Calu3 (cell line): ENCODE results near the gene OPN4. TPM values are rescaled to one million over a fixed set of nuclear protein-coding genes. Genes with fewer than 3 reads are reported as not detected.

Source experiments
- BruUV-seq: library from RNA; stranded (reverse); fragments of 400-500 nt; replicated peaks from 2 replicates; lab custom pipeline; 2021; lab: Mats Ljungman, UMichigan
- CTCF ChIA-PET: fragments of 300-600 bp; sonication (Branson Sonifier 250); formaldehyde crosslinking; loops from one replicate; lab custom pipeline; 2022; ENCODE audit warnings: antibody characterized with exemption; lab: Charles Lee
- DNase-seq: peaks from one replicate; pipeline ENCODE4 v3.0.0; 2022
- H3K27ac Mint-ChIP-seq: one replicate; pipeline ENCODE4 v1.8.0; 2022; ENCODE audit warnings: mixed read lengths; ENCODE audit not compliant: unreplicated experiment
- H3K27me3 Mint-ChIP-seq: one replicate; pipeline ENCODE4 v1.8.0; 2022; ENCODE audit warnings: mixed read lengths; ENCODE audit not compliant: unreplicated experiment
- H3K36me3 Mint-ChIP-seq: one replicate; pipeline ENCODE4 v1.8.0; 2022; ENCODE audit warnings: mild to moderate bottlenecking, moderate library complexity, mixed read lengths; ENCODE audit not compliant: insufficient read depth, unreplicated experiment
- H3K4me1 Mint-ChIP-seq: one replicate; pipeline ENCODE4 v1.8.0; 2022; ENCODE audit warnings: mild to moderate bottlenecking, low read depth, mixed read lengths; ENCODE audit not compliant: unreplicated experiment
- H3K4me3 Mint-ChIP-seq: one replicate; pipeline ENCODE4 v1.8.0; 2022; ENCODE audit warnings: mild to moderate bottlenecking, low read depth, moderate library complexity, mixed read lengths; ENCODE audit not compliant: unreplicated experiment
- H3K9me3 Mint-ChIP-seq: one replicate; pipeline ENCODE4 v1.8.0; 2022; ENCODE audit warnings: low read depth, mixed read lengths; ENCODE audit not compliant: unreplicated experiment
- intact Hi-C: fragments of 100-400 bp; cut with micrococcal nuclease; formaldehyde crosslinking; loops from one replicate; pipeline ENCODE4 v1.10.0; 2022; ENCODE audit not compliant: unreplicated experiment
- total RNA-seq: library from RNA; stranded (reverse); gene quantifications from 2 replicates; pipeline ENCODE4 v1.2.3, GENCODE V29; 2022
- TF ChIP-seq, protein P1 (sequence below): fragments of 200-600 bp; IDR thresholded peaks from one replicate; pipeline ENCODE4 v1.8.0; 2022; ENCODE audit warnings: antibody characterized with exemption; ENCODE audit not compliant: unreplicated experiment

Gene OPN4
- total RNA-seq, 1 experiment from 2014 or later: not detected

DNA sequence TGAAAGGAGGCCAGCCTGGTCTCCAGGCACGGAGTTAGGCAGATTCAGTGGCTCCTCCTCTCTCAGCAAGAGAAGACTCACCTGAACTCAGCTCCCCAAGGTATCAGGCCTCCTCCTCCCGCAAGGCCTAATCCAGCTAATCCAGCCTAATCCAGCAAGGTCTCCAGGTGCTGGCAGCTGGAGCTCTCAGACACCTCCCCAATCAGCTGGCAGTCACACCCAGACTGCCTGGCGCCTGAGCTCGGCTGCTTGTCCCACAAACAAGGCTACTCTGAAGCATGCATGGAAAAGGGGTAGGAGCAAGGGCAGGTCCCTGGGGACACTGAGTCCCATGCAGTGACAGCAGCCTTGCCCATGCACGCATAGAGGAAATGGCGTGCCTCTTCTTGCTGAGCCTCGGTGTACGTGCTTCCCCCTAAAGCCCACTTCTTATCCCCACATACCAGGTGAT is 3.3 kb upstream of the OPN4 start:
- Mint-ChIP-seq H3K27me3 (no peaks in the 10 kb centered on the region), H3K9me3 (no peaks in the 10 kb centered on the region), H3K4me1 (no peaks in the 10 kb centered on the region), H3K4me3 (no peak overlapping the region), H3K27ac (no peak overlapping the region), H3K36me3 (no peaks in the 10 kb centered on the region)
- no TSS peak for BruUV-seq
- no peak for DNase-seq
- TF ChIP-seq, protein P1, sequence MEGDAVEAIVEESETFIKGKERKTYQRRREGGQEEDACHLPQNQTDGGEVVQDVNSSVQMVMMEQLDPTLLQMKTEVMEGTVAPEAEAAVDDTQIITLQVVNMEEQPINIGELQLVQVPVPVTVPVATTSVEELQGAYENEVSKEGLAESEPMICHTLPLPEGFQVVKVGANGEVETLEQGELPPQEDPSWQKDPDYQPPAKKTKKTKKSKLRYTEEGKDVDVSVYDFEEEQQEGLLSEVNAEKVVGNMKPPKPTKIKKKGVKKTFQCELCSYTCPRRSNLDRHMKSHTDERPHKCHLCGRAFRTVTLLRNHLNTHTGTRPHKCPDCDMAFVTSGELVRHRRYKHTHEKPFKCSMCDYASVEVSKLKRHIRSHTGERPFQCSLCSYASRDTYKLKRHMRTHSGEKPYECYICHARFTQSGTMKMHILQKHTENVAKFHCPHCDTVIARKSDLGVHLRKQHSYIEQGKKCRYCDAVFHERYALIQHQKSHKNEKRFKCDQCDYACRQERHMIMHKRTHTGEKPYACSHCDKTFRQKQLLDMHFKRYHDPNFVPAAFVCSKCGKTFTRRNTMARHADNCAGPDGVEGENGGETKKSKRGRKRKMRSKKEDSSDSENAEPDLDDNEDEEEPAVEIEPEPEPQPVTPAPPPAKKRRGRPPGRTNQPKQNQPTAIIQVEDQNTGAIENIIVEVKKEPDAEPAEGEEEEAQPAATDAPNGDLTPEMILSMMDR: no peak
- CTCF ChIA-PET: no interaction called here
- intact Hi-C loops: no loop called here

DNA sequence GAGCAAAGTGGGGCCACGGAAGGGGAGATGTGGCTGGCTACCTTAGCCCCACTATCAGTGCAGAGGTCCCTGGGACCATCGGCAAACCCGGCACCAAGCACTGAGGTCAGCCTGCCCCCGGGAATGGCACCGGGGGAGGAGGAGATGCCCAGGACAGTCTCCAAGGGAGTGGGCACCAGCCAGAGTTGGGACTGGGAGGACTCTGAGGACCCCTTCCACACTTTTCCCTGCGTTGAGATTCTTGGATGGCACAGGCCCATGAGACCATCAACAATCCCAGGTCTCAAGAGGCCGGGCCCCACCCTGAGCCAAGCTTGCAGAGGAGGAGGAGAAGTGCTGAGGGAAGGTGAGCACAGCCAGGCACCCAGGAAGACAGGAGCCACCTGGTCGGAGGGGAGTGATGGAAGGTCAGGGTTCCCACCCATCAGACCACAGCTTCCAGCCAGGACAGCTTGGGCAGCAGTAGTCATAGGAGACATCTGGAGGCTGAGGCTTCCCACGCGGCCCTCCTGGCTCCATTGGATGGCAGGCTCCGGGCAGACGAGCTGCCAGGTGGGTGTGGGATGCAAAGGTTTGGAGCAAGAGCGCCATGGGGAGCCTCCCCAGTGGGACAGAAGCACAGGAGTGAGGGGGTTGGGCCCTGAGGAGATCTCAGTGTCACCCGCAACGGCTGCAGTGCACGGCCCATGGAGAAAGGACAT is 2.6 kb upstream of the OPN4 start:
- TF ChIP-seq, protein P1: no peak
- intact Hi-C loops: no loop called here
- Mint-ChIP-seq H3K36me3 (no peaks in the 10 kb centered on the region), H3K9me3 (no peaks in the 10 kb centered on the region), H3K27me3 (peaks cover 3% of the 10 kb centered on the region), H3K4me3 (no peak overlapping the region), H3K4me1 (no peaks in the 10 kb centered on the region), H3K27ac (no peak overlapping the region)
- CTCF ChIA-PET: no interaction called here
- no peak for DNase-seq
- no TSS peak for BruUV-seq

DNA sequence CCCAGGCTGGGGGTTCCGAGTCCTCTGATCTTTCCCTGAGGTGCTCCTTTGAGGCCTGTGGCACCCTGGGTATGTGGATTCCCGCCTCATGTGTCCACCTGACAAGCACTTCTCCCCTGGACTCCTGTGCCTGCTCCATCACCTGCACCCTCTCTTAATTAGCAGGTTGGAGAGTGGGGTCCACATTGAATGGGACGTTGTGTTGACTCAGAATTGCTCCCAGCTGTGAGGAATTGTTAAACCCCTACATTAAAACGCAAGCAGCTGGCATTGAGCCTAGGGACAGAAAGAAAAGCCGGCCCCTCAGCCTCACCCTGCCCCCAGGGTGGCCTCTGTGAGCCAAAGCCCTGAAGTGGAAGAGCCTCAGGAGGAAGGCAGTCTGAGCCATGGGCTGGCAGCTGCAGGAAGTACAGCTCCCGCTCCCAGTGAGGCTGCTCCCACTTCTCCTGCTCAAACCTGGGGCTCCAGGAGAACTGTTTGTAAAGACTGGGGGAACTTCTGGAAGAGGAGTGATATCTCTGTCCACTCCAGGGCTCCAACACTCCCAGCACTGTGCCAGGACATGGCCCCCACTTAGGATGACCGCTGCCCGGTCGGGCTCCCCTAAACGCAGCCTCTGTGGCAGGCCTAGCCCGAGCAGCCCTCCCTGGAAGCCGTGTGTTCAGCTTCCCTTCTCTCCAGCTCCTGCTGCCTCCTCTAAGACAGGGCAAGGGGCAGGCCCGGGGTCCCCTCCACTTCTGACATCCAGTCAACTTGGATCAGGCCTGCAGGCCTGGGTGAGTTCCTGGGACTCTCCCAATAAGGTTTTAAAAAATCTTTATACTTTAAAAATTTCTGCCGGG is 1.8 kb upstream of the OPN4 start:
- Mint-ChIP-seq H3K27me3 (peaks cover 11% of the 10 kb centered on the region), H3K4me3 (no peak overlapping the region), H3K36me3 (no peaks in the 10 kb centered on the region), H3K27ac (no peak overlapping the region), H3K9me3 (no peaks in the 10 kb centered on the region), H3K4me1 (no peaks in the 10 kb centered on the region)
- CTCF ChIA-PET: no interaction called here
- BruUV-seq: no TSS peak
- TF ChIP-seq, protein P1: no peak
- no peak for DNase-seq
- intact Hi-C loops: no loop called here

DNA sequence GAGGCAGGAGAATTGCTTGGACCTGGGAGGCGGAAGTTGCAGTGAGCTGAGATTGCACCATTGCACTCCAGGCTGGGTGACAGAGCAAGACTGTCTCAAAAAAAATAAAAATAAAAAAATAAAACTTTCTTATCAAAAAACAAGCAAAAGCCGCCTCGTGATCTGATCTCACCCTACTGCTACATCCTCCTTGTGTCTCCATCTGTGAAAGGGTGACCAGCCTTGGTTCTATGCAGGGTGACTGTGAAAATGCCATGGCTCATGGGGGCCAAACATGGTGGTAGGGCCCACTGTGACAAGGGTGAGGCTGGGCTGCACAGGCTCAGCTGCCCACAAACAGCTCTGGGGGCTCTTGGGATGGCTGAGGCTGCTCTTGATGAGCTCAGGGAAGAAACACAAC is 968 bp upstream of the OPN4 start:
- TF ChIP-seq, protein P1: no peak
- H3K4me1 Mint-ChIP-seq: no peaks in the 10 kb centered on the region
- peaks cover 16% of the 10 kb centered on the region for H3K27me3 Mint-ChIP-seq
- no peak overlapping the region for H3K4me3 Mint-ChIP-seq
- intact Hi-C loops: no loop called here
- CTCF ChIA-PET: no interaction called here
- DNase-seq: no peak
- no peaks in the 10 kb centered on the region for H3K36me3 Mint-ChIP-seq
- no peak overlapping the region for H3K27ac Mint-ChIP-seq
- no TSS peak for BruUV-seq
- H3K9me3 Mint-ChIP-seq: no peaks in the 10 kb centered on the region
